Choroid plexus epithelial cell (primary cell): ENCODE results near the gene ZFP36L2.
A peak's percentile ranks its signal among the peaks of the same experiment; 100 is the strongest.

ENCODE experiments used
- DNase-seq: peaks from one replicate; pipeline ENCODE4 v3.0.0-alpha.2; 2010; ENCODE audit warnings: low read depth
- H3K4me3 ChIP-seq: 2 replicates; pipeline ENCODE4 v1.5.1; 2011; ENCODE audit warnings: low read depth, mild to moderate bottlenecking, control low read depth, low read length, moderate library complexity
- TF ChIP-seq, protein P1 (sequence below): conservative IDR thresholded peaks from 2 replicates; pipeline ENCODE4 v1.5.1; 2011; ENCODE audit warnings: low read depth, mild to moderate bottlenecking, control low read depth, inconsistent platforms, low read length, moderate library complexity

ZFP36L2 gene

DNA sequence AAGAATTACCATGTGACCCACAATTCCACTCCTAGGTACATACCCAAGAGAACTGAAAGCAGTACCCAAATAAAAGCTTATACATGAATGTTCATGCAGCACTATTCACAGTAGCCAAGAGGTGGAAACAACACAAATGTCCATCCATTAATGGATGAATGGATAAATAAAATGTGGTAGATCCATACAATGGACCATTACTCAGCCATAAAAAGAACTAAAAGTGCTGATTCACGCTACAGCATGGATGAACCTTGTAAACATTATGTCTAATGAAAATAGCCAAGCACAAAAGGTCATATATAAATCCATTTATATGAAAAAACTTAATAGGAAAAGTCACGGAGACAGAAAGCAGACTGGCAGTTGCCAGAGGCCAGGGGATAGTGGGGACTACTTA is 23.6 kb upstream of the ZFP36L2 start:
- H3K4me3 ChIP-seq: no peak overlapping the region
- TF ChIP-seq, protein P1, sequence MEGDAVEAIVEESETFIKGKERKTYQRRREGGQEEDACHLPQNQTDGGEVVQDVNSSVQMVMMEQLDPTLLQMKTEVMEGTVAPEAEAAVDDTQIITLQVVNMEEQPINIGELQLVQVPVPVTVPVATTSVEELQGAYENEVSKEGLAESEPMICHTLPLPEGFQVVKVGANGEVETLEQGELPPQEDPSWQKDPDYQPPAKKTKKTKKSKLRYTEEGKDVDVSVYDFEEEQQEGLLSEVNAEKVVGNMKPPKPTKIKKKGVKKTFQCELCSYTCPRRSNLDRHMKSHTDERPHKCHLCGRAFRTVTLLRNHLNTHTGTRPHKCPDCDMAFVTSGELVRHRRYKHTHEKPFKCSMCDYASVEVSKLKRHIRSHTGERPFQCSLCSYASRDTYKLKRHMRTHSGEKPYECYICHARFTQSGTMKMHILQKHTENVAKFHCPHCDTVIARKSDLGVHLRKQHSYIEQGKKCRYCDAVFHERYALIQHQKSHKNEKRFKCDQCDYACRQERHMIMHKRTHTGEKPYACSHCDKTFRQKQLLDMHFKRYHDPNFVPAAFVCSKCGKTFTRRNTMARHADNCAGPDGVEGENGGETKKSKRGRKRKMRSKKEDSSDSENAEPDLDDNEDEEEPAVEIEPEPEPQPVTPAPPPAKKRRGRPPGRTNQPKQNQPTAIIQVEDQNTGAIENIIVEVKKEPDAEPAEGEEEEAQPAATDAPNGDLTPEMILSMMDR: no peak
- no peak for DNase-seq

DNA sequence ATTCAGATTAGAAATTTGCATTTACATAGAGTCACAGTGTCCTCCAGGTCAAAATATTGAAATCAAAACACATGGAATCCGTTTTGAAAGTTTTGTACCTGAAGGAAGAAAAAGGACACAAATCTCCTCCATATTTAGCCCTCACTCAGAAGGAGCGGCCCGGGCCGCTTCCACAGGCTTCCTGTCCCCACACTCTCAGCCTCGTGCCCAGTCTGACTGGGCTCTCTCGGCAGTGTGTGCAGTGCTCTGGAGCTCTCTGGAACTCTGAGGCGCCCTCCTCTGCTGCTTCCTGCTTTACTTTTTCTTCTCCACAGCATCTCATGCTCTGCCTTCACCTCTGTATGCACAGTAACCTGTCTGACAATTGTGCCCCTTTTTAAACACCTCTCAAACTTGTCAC is 22.2 kb upstream of the ZFP36L2 start:
- no peak for DNase-seq
- TF ChIP-seq, protein P1: no peak
- H3K4me3 ChIP-seq: no peak overlapping the region

DNA sequence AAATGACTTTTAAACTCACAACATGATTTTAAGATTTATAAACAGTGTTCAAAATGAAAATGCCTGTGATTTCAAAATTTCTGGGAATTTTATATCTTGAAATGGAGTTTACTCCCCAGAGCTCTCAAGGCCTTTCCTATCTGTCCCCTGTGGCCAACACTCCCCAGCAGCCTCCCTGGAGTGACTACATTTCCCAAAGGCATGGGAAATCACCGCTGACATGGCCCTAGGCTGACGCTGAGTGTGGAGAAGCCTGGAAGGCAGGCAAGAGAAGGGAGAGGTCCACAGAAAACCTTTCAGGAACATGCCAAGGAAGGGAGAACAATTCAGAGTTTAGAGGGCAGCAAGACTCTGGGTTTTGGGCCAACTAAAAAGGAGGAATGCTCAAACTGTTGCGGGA is 20.2 kb upstream of the ZFP36L2 start:
- no peak for DNase-seq
- TF ChIP-seq, protein P1: no peak
- no peak overlapping the region for H3K4me3 ChIP-seq

DNA sequence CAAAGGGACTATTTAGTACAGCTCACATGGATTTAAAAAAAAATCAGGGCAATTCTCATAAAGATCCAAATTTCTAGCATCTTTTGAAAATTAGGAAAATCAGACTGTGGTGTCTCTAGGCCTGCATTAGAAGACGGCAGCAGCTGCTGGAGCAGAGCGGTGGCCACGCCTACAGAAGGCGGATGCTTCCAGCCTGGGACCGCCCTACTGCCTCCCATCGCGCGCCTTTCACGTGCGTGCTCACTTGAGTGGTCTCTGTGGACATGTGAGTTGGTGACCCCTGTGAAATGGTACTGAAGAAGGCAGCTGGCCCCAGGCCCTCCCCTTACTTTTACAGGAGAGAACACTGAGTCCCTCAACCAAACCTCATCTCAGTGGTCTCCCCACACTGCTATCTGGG is 15.2 kb upstream of the ZFP36L2 start:
- DNase-seq: no peak
- H3K4me3 ChIP-seq: no peak overlapping the region
- TF ChIP-seq, protein P1: no peak

DNA sequence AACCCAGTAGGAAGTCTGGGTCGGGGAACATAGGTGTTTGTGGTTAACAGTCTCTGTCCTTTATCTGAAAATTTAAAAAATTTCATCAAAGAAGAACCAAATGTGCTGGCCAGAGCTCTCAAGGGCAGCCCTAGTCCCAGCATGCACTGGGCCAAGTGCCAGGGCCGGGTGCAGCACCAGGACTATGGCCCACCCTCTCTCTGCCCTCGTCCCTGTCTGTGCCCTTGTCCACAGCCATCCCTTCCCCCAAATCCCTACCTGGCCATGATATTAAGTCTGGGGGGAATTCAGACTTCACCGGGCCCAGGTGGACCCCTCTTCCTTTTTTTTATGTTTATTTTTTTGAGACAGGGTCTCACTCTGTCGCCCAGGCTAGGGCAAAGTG is 14.4 kb upstream of the ZFP36L2 start:
- TF ChIP-seq, protein P1: no peak
- no peak for DNase-seq
- H3K4me3 ChIP-seq: no peak overlapping the region

DNA sequence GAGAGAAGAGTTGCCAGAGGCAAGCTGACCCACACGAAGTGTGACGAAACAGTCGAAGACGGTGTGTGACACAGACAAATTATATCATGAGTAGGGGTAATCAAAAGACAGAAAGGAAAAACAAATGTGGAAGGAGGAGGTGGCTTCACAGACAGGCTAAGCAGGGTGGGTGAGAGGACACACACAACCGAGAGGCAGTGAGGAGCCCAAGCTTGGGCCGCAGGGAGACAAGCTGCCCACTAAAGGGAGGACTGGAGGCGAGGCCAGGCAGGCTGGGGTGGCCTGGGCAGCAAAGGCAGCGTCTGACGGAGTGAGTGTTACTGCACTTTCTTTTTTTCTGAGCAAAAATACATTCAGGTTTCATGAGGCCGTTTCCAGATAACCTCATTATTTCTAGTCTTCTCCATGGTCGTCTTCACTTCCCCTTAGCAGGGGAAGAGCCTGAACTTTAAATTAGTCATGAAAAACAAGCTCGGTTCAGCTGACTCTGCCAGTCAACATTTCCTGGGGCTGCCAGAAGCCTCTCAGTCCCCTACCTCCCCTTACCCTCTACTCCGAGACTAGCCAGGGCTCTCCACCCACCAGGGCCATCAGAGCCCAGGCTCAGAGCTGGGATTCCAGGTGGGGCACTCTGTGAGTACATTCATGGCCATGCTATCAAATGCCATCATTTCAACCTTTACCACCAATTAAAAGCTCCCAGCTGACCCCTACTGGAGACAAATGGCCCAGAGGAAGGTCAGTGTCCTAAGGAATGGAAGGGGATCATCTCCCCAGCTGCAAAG is 13.8 kb upstream of the ZFP36L2 start:
- TF ChIP-seq, protein P1: peak; percentile 3
- no peak overlapping the region for H3K4me3 ChIP-seq

DNA sequence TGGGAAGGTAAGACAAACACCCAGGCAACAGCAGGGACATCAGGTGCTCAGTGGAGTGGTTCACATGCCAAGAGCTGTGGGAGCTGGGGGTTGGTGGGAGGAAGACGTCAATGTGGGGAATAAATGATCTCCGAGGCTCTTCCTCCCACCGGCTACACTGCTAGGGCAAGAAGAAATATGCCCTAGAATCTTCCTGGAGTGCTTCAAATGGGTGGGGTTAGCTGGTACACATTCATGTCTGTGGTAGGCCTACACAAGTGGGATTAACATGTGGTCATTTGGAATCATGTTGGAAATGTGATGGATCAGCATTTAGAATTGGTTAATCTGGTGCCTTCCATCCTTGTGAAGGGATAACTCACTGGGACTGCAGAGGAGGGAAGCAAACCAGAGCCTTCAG is 12.4 kb upstream of the ZFP36L2 start:
- DNase-seq: no peak
- TF ChIP-seq, protein P1: no peak

More for the DNA sequence above, 13.8 kb upstream of the ZFP36L2 start:
- DNase-seq: no peak

More for the DNA sequence above, 12.4 kb upstream of the ZFP36L2 start:
- H3K4me3 ChIP-seq: no peak overlapping the region
